ENCODE results near the gene LZIC. TPM values are rescaled to one million over a fixed set of nuclear protein-coding genes. Genes with fewer than 3 reads are reported as not detected.

LZIC gene
- polyA plus RNA-seq, 2 of the 4 experiments (the other 2 are of a cell fraction) = 24.5 to 29.0 TPM

- ATAC-seq (no peak; a peak in 1 of 6 replicates), FAIRE-seq (no peak), DNase-seq (ENCODE audit: low read depth in 1 of 2, low spot score in 1 of 2) (no peak)
- ChIA-PET POLR2A (no interaction called here), CTCF (interaction anchor here (1.4 kb wide), 1 partner anchor 11 kb away, joined by 6 read pairs; no protein-coding TSS in a partner anchor)
- Histone ChIP-seq H3K4me2 (no peak overlapping the region), H3K9me3 (no peaks in the 10 kb centered on the region), H3K27ac (no peak overlapping the region), H3K4me3 (no peak overlapping the region), H3K4me1 (no peaks in the 10 kb centered on the region; the same call in 2 of the 3 replicates)
- TF ChIP-seq JUNB (IDR thresholded peaks at IDR 0.05) (no peak), EHMT2 (IDR thresholded peaks at IDR 0.05; ENCODE audit: low read depth) (no peak), KDM1A (IDR thresholded peaks at IDR 0.05; ENCODE audit: low read depth) (no peak), CTCF (IDR thresholded peaks at IDR 0.05) (no peak), POLR2AphosphoS2 (conservative IDR thresholded peaks at IDR 0.05; ENCODE audit: low read length) (no peak), ELK1 (IDR thresholded peaks at IDR 0.05; ENCODE audit: low read depth, low read length) (no peak), CBX8 (IDR thresholded peaks at IDR 0.05) (no peak), NR3C1 (IDR thresholded peaks at IDR 0.05) (no peak), NFE2L2 (conservative IDR thresholded peaks at IDR 0.05; ENCODE audit: low read length) (no peak), CBX2 (IDR thresholded peaks at IDR 0.05; ENCODE audit: borderline replicate concordance, low read depth) (no peak), ATOH8 (CRISPR knock-in tag; IDR thresholded peaks at IDR 0.05; ENCODE audit: low read depth) (no peak), RARB (CRISPR knock-in tag; IDR thresholded peaks at IDR 0.05) (no peak), FOSL2 (IDR thresholded peaks at IDR 0.05) (no peak), FOSL2 (CRISPR knock-in tag; IDR thresholded peaks at IDR 0.05) (no peak)
- TF ChIP-seq, protein P1, sequence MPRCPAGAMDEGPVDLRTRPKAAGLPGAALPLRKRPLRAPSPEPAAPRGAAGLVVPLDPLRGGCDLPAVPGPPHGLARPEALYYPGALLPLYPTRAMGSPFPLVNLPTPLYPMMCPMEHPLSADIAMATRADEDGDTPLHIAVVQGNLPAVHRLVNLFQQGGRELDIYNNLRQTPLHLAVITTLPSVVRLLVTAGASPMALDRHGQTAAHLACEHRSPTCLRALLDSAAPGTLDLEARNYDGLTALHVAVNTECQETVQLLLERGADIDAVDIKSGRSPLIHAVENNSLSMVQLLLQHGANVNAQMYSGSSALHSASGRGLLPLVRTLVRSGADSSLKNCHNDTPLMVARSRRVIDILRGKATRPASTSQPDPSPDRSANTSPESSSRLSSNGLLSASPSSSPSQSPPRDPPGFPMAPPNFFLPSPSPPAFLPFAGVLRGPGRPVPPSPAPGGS (IDR thresholded peaks at IDR 0.05) = no peak
- WGBS (ENCODE audit: missing lambda C conversion rate) = 79% methylated on average over 10 of the region's 12 CpGs
These were observed 17.7 kb upstream of the LZIC start for GRCh38 chr1:9960706-9961562.

DNA sequence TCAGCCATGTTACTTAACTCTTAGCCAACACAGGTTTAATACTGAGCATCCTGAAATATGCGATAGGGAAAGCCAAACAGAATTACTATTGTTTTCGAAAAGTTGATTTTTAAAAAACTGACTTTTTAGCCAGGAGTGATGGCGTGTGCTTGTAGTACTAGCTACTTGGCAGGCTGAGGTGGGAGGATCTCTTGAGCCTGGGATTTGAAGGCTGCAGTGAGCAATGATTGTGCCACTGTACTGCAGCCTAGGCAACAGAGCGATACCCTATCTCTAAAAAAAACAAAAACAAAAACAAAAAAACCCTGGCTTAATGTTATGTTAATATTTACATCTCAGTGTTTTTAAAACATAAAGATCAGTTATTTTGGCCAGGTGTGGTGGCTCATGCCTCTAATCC lies 16.8 kb upstream of the LZIC start:
- no peak overlapping the region for H3K4me3 ChIP-seq
- CTCF ChIA-PET = interaction anchor here (1.3 kb wide), 1 partner anchor 10 kb away, joined by 5 read pairs; no protein-coding TSS in a partner anchor
- no peaks in the 10 kb centered on the region for H3K9me3 ChIP-seq
- no peak overlapping the region for H3K4me2 ChIP-seq
- DNase-seq (ENCODE audit: low read depth in 1 of 2, low spot score in 1 of 2) (no peak), ATAC-seq (no peak), FAIRE-seq (no peak)
- H3K27ac ChIP-seq = no peak overlapping the region
- 89% methylated on average over 4 of the region's 4 CpGs for WGBS (ENCODE audit: missing lambda C conversion rate)
- H3K4me1 ChIP-seq = no peaks in the 10 kb centered on the region; the same call in 2 of the 3 replicates
- POLR2A ChIA-PET = no interaction called here
- TF ChIP-seq CBX8 (IDR thresholded peaks at IDR 0.05) = no peak
- TF ChIP-seq USF2 (IDR thresholded peaks at IDR 0.05) = no peak
- TF ChIP-seq FOSB (CRISPR knock-in tag; IDR thresholded peaks at IDR 0.05) = no peak
- no peak for TF ChIP-seq EP300 (IDR thresholded peaks at IDR 0.05)
- no peak for TF ChIP-seq RCOR1 (IDR thresholded peaks at IDR 0.05; ENCODE audit: low read depth, low read length)
- no peak for TF ChIP-seq FOSL2 (IDR thresholded peaks at IDR 0.05)
- TF ChIP-seq FOSL2 (CRISPR knock-in tag; IDR thresholded peaks at IDR 0.05) = no peak
- no peak for TF ChIP-seq RAD21 (conservative IDR thresholded peaks at IDR 0.05 in 1 of 2, IDR thresholded peaks at IDR 0.05 in 1 of 2)
- no peak for TF ChIP-seq POLR2A (IDR thresholded peaks at IDR 0.05; ENCODE audit: low read length)
- no peak for TF ChIP-seq NR3C1 (IDR thresholded peaks at IDR 0.05)

All from A549 (cell line).